ENCODE results near the gene MCF2L.
"Not testable (repeated sequence)": the region's sequence is repeated elsewhere in the genome, so short reads cannot be mapped to it uniquely, and the experiment has no call there.

The MCF2L gene

GRCh38 chr13:113017506-113018215 lies 48.6 kb downstream of the MCF2L start:
- no peak for DNase-seq

- no peak for DNase-seq
Measured at GRCh38 chr13:113018676-113019465, 49.9 kb downstream of the MCF2L start.

DNA sequence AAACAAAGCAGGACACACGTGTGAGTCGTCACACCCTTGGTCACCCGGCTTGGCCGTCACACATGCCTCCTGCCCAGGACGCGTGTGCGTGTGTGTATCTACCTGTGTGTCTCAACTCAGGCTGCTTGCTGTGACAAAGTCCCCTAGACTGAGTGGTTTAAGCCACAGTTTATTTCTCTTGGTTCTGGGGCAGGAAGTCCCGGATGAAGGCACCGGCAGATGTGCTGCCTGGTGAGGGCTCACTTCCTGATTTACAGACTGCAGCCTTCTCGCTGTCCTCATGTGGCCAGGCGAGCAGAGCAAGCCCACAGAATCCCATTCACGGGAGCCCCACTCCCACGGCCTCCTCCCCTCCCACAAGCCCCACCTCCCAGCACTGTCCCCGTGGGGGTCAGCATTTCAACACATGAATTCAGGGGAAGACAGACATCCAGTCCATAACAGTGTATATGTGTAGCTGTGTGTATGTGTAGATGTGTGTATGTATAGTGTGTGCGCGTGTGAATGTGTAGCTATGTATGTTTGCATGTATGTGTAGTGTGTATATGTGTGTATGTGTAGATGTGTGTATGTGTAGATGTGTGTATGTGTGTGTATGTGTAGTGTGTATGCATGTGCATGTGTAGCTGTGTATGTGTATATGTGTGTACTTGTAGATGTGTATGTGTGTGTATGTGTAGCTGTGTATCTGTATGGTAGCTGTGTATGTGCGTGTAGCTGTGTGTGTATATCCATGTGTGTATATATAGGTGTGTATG lies 51.5 kb downstream of the MCF2L start:
- no peak for DNase-seq

GRCh38 chr13:113021391-113021790 lies 52.4 kb downstream of the MCF2L start:
- DNase-seq: no peak

DNA sequence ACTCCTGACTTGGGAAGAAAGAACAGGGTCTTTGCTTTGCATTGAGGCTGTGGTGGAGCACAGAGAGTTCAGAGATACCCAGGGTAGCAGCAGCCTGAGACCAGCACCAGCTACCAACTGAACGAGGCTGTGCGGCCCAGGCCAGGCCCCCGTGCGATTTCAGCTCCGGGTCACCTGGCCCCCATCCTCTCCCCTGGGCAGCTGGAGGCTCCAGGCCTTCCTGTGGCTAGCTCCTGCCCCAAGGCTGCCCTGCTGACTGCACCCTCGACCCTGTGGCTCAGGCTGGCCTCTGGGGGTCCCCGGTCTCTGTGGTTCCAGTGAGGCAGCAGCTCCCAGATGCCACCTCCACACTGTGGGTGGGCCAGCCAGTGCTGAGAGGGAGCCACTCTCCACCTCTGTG lies 52.8 kb downstream of the MCF2L start:
- no peak for DNase-seq

DNA sequence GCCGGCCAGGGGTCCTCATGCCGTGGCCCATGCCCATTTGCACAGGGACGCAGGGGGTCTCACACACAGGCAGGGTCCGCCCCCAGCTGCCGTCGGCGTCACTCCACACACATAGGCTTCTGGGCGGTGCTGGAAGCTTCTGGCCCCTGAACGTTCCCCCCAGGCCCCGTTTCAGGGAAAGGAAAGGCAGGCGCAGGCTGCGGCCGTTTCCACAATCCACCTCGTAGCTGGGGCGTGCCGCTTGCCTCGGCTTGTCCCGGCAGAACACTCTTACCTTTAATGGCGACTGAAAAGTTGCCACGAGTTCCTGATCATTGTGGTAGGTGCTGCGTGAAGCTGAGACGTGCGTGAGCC lies 53.4 kb downstream of the MCF2L start:
- no peak for DNase-seq

DNA sequence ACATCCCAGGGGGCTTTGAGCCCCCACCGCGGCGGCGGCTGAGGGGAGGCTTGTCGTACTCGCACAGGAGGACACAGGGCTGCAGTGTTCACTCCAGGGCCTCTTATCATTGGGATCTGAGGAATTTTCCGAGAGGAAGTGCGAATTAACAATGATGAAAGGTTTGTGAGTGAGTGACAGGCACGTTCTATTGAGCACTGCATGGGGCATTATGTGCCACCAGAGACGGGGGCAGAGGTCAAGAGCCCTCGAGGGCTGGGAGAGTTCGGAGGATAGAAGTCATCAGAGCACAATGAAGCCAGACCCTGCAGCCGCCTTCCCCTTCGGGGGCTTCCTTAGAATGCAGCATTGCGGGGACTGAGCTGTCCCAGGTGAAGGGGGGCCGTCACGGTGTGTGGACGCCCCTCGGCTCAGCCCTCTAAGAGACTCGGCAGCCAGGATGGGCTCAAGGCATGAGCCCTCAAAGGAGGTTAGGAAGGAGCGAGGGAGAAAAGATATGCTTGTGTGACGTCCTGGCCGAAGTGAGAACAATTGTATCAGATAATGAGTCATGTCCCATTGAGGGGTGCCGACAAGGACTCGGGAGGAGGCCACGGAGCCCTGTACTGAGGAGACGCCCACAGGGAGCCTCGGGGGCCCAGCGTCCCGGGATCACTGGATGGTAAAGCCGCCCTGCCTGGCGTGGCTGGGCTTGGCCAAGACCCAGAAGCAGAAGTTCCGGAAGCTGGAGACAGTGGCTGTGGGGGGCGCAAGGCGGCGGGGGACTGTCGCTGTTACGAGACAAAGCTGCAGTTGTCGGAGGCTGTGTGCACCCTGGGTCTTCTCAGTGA lies 53.9 kb downstream of the MCF2L start:
- DNase-seq: no peak

GRCh38 chr13:113023694-113024430 lies 54.8 kb downstream of the MCF2L start:
- DNase-seq: no peak

GRCh38 chr13:113024466-113024865 lies 55.5 kb downstream of the MCF2L start:
- DNase-seq: no peak

GRCh38 chr13:113026391-113026910 lies 57.4 kb downstream of the MCF2L start:
- DNase-seq: no peak

DNA sequence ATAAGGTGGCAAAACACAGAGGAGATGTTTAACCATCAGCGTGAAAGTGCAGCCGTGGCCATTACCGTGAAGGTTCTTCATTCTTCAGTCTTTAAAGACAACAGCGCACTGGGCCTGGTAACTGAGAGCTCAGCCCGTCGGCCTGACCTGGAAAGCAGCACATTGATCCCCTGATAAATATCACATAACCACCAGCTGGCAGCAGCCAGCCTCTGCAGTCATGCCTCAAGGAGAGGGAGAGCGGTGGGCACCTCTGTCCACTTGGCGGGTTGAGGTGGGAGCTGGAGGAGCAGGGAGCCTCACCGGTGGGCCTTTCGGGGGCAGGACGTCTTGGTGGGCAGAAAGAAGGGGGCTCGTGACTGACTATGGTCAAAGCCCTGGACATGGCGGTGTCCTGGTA lies 58.1 kb downstream of the MCF2L start:
- DNase-seq: no peak

DNA sequence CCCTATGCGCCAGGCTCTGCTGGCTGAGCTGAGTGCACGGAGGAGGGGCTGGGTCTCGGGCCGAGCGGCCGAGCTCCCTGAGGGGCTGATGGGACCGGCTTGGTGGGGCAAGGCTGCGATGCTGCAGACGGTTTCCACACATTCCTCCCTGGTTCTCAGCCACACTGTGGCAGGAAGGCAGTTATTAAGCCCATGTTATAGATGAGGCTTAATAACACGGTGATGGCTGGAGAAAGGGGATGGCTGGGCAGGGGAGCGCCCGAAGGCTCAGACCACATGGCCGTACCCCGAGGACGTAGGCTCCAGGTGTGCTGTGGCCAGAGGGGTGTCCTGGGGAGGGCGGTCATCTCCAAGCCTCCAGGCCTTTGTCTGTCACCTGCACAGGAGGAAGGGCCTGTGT lies 58.6 kb downstream of the MCF2L start:
- no peak for DNase-seq

GRCh38 chr13:113028336-113029060 lies 59.5 kb downstream of the MCF2L start:
- no peak for DNase-seq

GRCh38 chr13:113029061-113029445 lies 60.0 kb downstream of the MCF2L start:
- DNase-seq: no peak

GRCh38 chr13:113029487-113030258 lies 60.7 kb downstream of the MCF2L start:
- peak; percentile 62 for DNase-seq

- not testable (repeated sequence) for DNase-seq
Measured at GRCh38 chr13:113030259-113030640, 61.2 kb downstream of the MCF2L start.

GRCh38 chr13:113031465-113031864 lies 62.5 kb downstream of the MCF2L start:
- no peak for DNase-seq

DNA sequence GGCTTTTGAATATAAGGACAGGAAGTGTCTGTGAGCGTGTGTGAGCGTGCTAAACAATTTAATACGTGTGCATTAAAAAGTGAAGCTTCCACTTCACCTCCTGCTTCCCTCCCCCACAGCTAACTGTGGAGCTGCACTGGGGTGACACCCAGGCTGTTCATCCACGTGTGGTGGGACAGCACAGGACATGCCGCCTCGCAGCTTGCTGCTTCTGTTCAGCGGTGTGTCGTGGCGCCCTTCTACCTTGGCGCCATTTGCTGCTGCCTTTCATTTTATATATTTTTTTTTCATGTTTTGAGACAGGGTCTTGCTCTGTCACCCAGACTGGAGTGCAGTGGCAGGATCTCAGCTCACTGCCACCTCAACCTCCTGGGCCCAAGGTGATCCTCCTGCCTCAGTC lies 63.3 kb downstream of the MCF2L start:
- no peak for DNase-seq

DNA sequence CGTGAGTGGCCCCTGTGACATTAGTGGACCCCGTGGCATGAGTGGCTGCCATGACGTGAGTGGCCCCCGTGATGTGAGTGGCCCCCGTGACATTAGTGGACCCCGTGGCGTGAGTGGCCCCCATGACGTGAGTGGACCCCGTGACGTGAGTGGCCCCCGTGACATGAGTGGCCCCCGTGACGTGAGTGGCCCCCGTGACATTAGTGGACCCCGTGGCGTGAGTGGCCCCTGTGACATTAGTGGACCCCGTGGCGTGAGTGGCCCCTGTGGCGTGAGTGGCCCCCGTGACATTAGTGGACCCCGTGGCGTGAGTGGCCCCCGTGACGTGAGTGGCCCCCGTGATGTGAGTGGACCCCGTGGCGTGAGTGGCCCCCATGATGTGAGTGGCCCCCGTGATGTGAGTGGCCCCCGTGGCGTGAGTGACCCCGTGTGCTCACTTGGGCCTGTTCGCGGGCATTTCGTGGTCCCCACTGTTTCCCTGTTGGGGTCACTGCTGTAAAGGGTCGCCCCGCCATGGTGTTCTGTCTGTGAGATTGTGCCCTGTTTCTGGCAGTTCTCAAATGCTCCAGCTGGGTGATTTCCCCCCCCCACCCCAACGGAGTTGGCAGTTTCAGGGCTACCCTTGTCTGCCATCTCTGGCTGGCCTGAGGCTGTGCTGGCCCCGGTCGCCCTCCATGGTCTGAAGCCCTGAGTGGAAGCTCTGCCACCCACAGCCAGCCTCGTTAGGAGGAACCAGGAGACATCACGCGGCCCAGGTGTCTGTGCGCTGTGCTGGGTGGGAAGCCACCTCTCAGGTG lies 64.2 kb downstream of the MCF2L start:
- DNase-seq: no peak

All from femur (tissue), 1 donor.